Stomach (tissue), 9 donors: ENCODE measurements around the gene GOLPH3. TPM values are rescaled to one million over a fixed set of nuclear protein-coding genes. Genes with fewer than 3 reads are reported as not detected.
A peak's percentile ranks its signal among the peaks of the same experiment; 100 is the strongest.

Experiments
- DNase-seq, 2 donors: peaks; one replicate each; pipeline versions ENCODE4 v3.0.0 to v3.0.0-alpha.2; 2013 to 2019
- H3K27ac ChIP-seq, 5 donors: fragments of 200-600 bp in 4 of 5; sonication (generic) in 4 of 5; one replicate each; pipeline ENCODE4 v1.5.1; 2013 to 2019; ENCODE audit warnings: mild to moderate bottlenecking in 1 of 5, moderate library complexity in 1 of 5
- H3K27me3 ChIP-seq, 3 donors: fragments of 200-600 bp; sonication (generic); one replicate each; pipeline ENCODE4 v1.5.1; 2017 to 2019; ENCODE audit warnings: mixed run types in 1 of 3
- H3K36me3 ChIP-seq, 4 donors: fragments of 200-600 bp; sonication (generic); 1 replicate in 3 of 4; 2 replicates in 1 of 4; pipeline ENCODE4 v1.5.1; 2016 to 2019
- H3K4me1 ChIP-seq, 4 donors: fragments of 200-600 bp; sonication (generic); one replicate each; pipeline ENCODE4 v1.5.1; 2016 to 2019
- H3K4me3 ChIP-seq, 4 donors: fragments of 200-600 bp; sonication (generic) in 3 of 4; one replicate each; pipeline ENCODE4 v1.5.1; 2016 to 2019; ENCODE audit warnings: mild to moderate bottlenecking in 1 of 4
- H3K9me3 ChIP-seq, 4 donors: fragments of 200-600 bp; sonication (generic); one replicate each; pipeline ENCODE4 v1.5.1; 2016 to 2019
- CTCF ChIP-seq, 7 experiments: fragments of 450-650 bp in 4 of 7; fragments of 200-600 bp in 3 of 7; sonication (generic) in 3 of 7; IDR thresholded peaks; one replicate each; pipeline ENCODE4 v1.5.1; 2016 to 2019; ENCODE audit warnings: antibody characterized with exemption in 7 of 7, control low read depth in 2 of 7, mild to moderate bottlenecking in 1 of 7
- EP300 ChIP-seq: sonication (generic); formaldehyde crosslinking; IDR thresholded peaks from one replicate; pipeline ENCODE4 v1.6.1; 2017; ENCODE audit warnings: antibody characterized with exemption
- POLR2A ChIP-seq, 4 donors: fragments of 450-650 bp; IDR thresholded peaks; one replicate each; pipeline ENCODE4 v1.6.1; 2016; ENCODE audit warnings: antibody characterized with exemption in 4 of 4, control low read depth in 2 of 4, mild to moderate bottlenecking in 1 of 4, moderate library complexity in 1 of 4
- POLR2AphosphoS5 ChIP-seq, 3 donors: sonication (generic); formaldehyde crosslinking; IDR thresholded peaks; one replicate each; pipeline ENCODE4 v1.6.1; 2016; ENCODE audit warnings: antibody characterized with exemption in 3 of 3
- WGBS, 5 donors: extraction: QIAGEN DNeasy Blood & Tissue Kit in 3 of 5; methylation state at CpG; one replicate each; pipeline versions ENCODE4 v1.1.5 to v1.1.7; 2013 to 2018; 5-methylcytosine and 5-hydroxymethylcytosine counted together
- intact Hi-C: fragments of 100-400 bp; cut with DNase I; formaldehyde crosslinking; loops from one replicate; pipeline ENCODE4 v1.15.1; 2023; ENCODE audit warnings: low total_unique reads
- polyA plus RNA-seq, 3 donors: library from polyadenylated mRNA; stranded (reverse); fragments of 200-250 nt; gene quantifications; one replicate each; pipeline ENCODE4 v1.2.3, GENCODE V29; 2013
- total RNA-seq, 5 donors: library from RNA; depleted of rRNA; stranded (reverse); fragments of >200 nt; gene quantifications; one replicate each; pipeline versions ENCODE4 v1.1.0 to v1.2.3, GENCODE V29; 2014 to 2016
- donor health status: healthy with polysubstance abuse.
- donor health status: Bipolar disorder and iron deficiency.
- donor health status: healthy.

The GOLPH3 gene
- total and polyA plus RNA-seq, 8 donors = 38.3 to 171 (median 92.7) TPM

- no peaks in the 10 kb centered on the region for H3K27me3 ChIP-seq
- intact Hi-C loops = no loop called here
- WGBS, 5 donors = 74 to 87% (median 85%) methylated on average over 9 of the region's 9 CpGs
- TF ChIP-seq CTCF (IDR thresholded peaks at IDR 0.05) (no peak), POLR2A (IDR thresholded peaks at IDR 0.05) (no peak), EP300 (no peak), POLR2AphosphoS5 (IDR thresholded peaks at IDR 0.05) (peak in 2 of 3 donors; percentile 56 to 67)
- H3K4me3 ChIP-seq = no peak overlapping the region
- peak overlapping the region in 4 of 5 donors; percentile 25 to 100 (median 73) for H3K27ac ChIP-seq
- H3K4me1 ChIP-seq = peaks cover 45 to 85% (median 72%) of the 10 kb centered on the region in 4 donors
- no peaks in the 10 kb centered on the region for H3K9me3 ChIP-seq
- peak in 1 of 2 donors; percentile 37 for DNase-seq
- H3K36me3 ChIP-seq = peaks cover 5 to 61% (median 44%) of the 10 kb centered on the region in 4 donors
Observed at GRCh38 chr5:32168460-32169033, 5.6 kb downstream of the GOLPH3 start.

- TF ChIP-seq CTCF (IDR thresholded peaks at IDR 0.05) = no peak
- no peak for TF ChIP-seq POLR2A (IDR thresholded peaks at IDR 0.05)
- TF ChIP-seq POLR2AphosphoS5 (IDR thresholded peaks at IDR 0.05) = no peak
- no peak for TF ChIP-seq EP300
- peaks cover 5 to 48% (median 38%) of the 10 kb centered on the region in 4 donors for H3K36me3 ChIP-seq
- H3K4me1 ChIP-seq = peaks cover 34 to 86% (median 61%) of the 10 kb centered on the region in 4 donors
- intact Hi-C loops = no loop called here
- no peaks in the 10 kb centered on the region for H3K9me3 ChIP-seq
- 25 to 48% (median 38%) methylated on average over 3 of the region's 3 CpGs for WGBS, 5 donors
- no peaks in the 10 kb centered on the region for H3K27me3 ChIP-seq
- H3K27ac ChIP-seq = peak overlapping the region in 3 of 5 donors; percentile 22 to 100 (median 46)
- H3K4me3 ChIP-seq = no peak overlapping the region
- DNase-seq = no peak
Observed at GRCh38 chr5:32165597-32165996, 8.5 kb downstream of the GOLPH3 start.

- Histone ChIP-seq H3K9me3 (no peaks in the 10 kb centered on the region), H3K36me3 (peaks cover 3 to 30% (median 25%) of the 10 kb centered on the region in 4 donors), H3K4me1 (peaks cover 31 to 86% (median 55%) of the 10 kb centered on the region in 4 donors), H3K4me3 (no peak overlapping the region), H3K27me3 (no peaks in the 10 kb centered on the region), H3K27ac (peak overlapping the region in 3 of 5 donors; percentile 22 to 100 (median 46))
- no peak for TF ChIP-seq POLR2AphosphoS5 (IDR thresholded peaks at IDR 0.05)
- TF ChIP-seq EP300 = no peak
- no peak for TF ChIP-seq POLR2A (IDR thresholded peaks at IDR 0.05)
- TF ChIP-seq CTCF (IDR thresholded peaks at IDR 0.05) = no peak
- DNase-seq = no peak
- 41 to 66% (median 59%) methylated on average over 2 of the region's 2 CpGs for WGBS, 5 donors
- intact Hi-C loops = no loop called here
Observed at GRCh38 chr5:32163785-32164184, 10.3 kb downstream of the GOLPH3 start.

- DNase-seq = no peak
- H3K36me3 ChIP-seq = peaks cover 0 to 23% (median 19%) of the 10 kb centered on the region in 4 donors
- TF ChIP-seq POLR2A (IDR thresholded peaks at IDR 0.05) (no peak), CTCF (IDR thresholded peaks at IDR 0.05) (no peak), POLR2AphosphoS5 (IDR thresholded peaks at IDR 0.05) (no peak), EP300 (no peak)
- H3K9me3 ChIP-seq = no peaks in the 10 kb centered on the region
- WGBS, 5 donors = 90 to 97% (median 94%) methylated on average over 5 of the region's 5 CpGs
- H3K27ac ChIP-seq = peak overlapping the region in 2 of 5 donors; percentile 22 to 46
- peaks cover 32 to 86% (median 56%) of the 10 kb centered on the region in 4 donors for H3K4me1 ChIP-seq
- H3K27me3 ChIP-seq = no peaks in the 10 kb centered on the region
- no peak overlapping the region for H3K4me3 ChIP-seq
- intact Hi-C loops = no loop called here
Observed at GRCh38 chr5:32163053-32163452, 11.1 kb downstream of the GOLPH3 start.
